RWPE1 (cell line): ENCODE results near the gene CFAP97D2.
A peak's percentile ranks its signal among the peaks of the same experiment; 100 is the strongest.
"Not testable (repeated sequence)": the region's sequence is repeated elsewhere in the genome, so short reads cannot be mapped to it uniquely, and the experiment has no call there.

Experiments
- CTCF ChIA-PET: fragments of 350-600 bp; sonication (Branson Sonifier 250); formaldehyde crosslinking; extraction: SDS; loops from one replicate; lab custom pipeline; 2021; lab: Yijun Ruan, JAX
- POLR2A ChIA-PET: fragments of 400-600 bp; formaldehyde crosslinking; extraction: SDS; loops from one replicate; lab custom pipeline; 2020; ENCODE audit warnings: antibody characterized with exemption; ENCODE audit not compliant: low non-redundant PET; lab: Yijun Ruan, JAX
- DNase-seq: peaks from one replicate; pipeline ENCODE4 v3.0.0; 2012; ENCODE audit warnings: low spot score
- H3K27ac ChIP-seq: fragments of 450-650 bp; 2 replicates; pipeline ENCODE4 v1.5.1; 2017
- CTCF ChIP-seq: fragments of 450-650 bp; conservative IDR thresholded peaks from 2 replicates; pipeline ENCODE4 v1.5.1; 2017; ENCODE audit warnings: low read depth, mild to moderate bottlenecking

CFAP97D2 gene

DNA sequence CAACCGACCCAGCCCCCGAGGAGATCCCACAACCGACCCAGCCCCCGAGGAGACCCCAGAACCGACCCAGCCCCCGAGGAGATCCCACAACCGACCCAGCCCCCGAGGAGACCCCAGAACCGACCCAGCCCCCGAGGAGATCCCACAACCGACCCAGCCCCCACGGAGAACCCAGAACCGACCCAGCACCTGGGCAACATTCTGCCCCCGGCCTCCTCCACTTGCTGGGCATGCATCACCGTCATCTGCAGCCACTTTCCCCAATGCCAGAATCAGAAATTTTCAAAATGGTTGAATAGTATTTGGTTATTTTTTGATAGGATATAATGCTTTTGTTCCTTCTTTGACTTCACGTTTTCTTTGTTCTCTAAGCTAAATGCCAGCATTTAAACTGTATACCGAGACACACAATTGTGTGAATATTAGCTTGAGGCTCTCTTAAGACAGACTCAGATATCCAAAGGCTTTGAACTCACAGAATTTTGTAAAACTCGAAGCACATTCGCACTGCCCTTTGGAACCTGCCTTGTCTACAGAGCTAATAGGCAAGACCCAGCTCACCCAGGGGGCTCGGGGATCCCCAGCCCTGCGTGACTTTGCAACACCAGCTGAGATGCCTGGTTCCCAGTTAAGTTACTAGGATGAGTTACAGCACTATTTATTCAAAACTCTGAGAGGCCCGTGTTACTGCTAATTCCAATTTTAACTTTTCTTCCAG lies 31.1 kb upstream of the CFAP97D2 start:
- no peak for TF ChIP-seq CTCF
- CTCF ChIA-PET, result no interaction called here
- no peak for DNase-seq
- POLR2A ChIA-PET, result no interaction called here
- H3K27ac ChIP-seq, result no peak overlapping the region

DNA sequence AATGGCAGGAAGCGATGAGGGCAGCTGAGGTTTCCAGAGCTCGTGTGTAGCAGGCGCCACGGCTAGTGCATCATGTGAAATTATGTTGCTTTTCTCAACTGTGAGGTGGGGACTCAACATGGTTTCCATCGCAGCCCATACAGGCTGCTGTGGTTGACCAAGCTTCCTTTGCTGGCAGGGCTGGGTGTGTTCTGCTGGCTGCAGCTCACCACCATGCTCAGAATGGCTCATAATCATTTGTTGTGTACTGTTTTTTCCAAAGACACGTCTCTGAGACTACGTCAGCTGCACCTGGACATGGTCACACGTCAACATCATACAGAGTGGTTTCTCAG lies 30.6 kb upstream of the CFAP97D2 start:
- no peak for DNase-seq
- ChIA-PET POLR2A (no interaction called here), CTCF (no interaction called here)
- no peak overlapping the region for H3K27ac ChIP-seq
- TF ChIP-seq CTCF, result no peak

GRCh38 chr13:114148886-114149285 lies 30.2 kb upstream of the CFAP97D2 start:
- DNase-seq, POLR2A ChIA-PET, CTCF ChIA-PET: not testable (repeated sequence)

DNA sequence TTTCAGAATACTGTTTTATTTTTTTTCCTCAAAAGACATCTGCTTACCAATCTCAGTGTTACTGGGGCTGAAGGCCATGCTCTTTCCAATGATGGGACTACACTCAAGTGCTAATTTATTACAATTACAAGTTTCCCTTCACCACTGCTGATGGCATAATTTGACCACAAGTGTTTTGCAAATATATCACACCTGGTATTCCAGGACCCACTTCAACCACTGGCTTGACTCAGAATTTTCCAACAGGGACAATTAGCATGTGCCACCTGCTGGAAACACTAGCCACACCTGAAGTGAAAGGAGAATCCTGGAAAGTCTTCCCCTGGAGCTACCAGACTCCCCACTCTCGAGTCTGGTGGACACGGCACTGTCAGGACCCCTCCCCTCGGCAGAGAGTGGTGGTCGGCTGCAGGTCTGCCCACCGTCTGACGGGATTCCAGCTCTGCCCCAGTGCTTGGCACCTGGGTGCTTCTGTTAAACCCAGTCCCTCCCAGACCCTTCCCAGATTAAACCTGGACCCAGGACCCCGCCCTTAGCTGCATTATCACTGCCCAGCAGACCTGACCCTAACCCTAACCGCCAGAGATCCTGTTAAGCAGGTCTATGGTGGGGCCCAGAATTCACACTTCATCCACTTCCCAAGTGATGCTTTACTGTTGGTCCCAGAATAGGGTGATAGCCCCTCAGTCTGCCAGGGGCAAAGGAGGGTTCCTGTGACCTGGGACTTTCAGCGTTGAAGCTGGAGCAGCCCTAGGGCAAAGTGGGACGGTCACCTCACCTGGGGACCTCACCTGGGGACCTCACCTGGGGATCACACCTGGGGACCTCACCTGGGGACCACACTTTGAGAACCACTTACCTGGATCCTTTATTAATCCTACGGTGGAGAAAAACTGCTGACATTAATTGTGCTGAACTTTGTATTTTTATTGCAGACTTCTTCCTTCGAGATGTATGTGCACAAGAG lies 29.0 kb upstream of the CFAP97D2 start:
- DNase-seq, result no peak

More at GRCh38 chr13:114148886-114149285, 30.2 kb upstream of the CFAP97D2 start:
- H3K27ac ChIP-seq, result not testable (repeated sequence)

GRCh38 chr13:114151031-114151430 lies 28.0 kb upstream of the CFAP97D2 start:
- ChIA-PET CTCF (no interaction called here), POLR2A (no interaction called here)
- DNase-seq, result no peak
- H3K27ac ChIP-seq, result peak overlapping the region; percentile 81
- no peak for TF ChIP-seq CTCF

More for the DNA sequence above, 29.0 kb upstream of the CFAP97D2 start:
- ChIA-PET CTCF (interaction anchor here (0.7 kb wide), 1 partner anchor 17 kb away, joined by 3 read pairs; the partner anchor contains the start of gene RASA3), POLR2A (no interaction called here)
- no peak for TF ChIP-seq CTCF
- H3K27ac ChIP-seq, result no peak overlapping the region

DNA sequence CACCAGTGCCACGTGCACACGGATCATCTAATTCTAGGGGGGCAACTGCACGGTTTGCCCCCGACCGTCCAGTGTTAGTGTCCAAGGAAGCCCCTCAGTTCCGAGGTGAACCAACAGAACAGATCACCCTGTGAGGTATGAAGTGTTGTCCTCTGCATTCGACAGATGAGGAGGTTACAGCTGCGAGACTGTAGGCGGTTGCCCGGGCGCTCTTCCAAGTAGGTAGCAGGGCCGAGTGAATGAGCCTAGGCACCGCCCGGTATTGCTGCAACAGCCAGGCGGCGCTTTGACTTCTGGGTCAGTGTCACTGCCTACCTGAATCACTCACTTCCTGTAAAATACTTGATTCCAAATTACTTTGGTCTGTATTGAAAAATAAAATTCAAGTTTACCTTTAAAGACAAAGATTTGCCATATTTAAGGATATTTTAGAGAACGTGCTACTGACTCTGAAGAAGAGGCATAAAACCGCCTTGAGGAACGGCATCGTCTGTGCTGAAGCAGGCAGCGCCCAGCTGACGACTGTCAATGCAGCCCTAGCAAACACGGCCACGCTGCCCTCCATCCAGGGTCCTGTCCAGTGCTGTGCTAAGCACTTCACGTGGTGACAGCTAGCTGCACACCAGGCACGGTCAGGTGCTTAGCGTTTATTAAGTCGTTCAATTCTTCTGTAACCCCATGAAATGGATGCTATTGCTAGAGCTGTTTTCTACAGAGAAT lies 27.3 kb upstream of the CFAP97D2 start:
- H3K27ac ChIP-seq, result peak overlapping the region; percentile 81
- POLR2A ChIA-PET, result no interaction called here
- CTCF ChIA-PET, result interaction anchor here (0.8 kb wide), 1 partner anchor 298 kb away, joined by 3 read pairs; no protein-coding TSS in a partner anchor
- DNase-seq, result peak; percentile 84
- no peak for TF ChIP-seq CTCF
